ENCODE measurements around the gene TTBK2.
A peak's percentile ranks its signal among the peaks of the same experiment; 100 is the strongest.

Gene TTBK2

GRCh38 chr15:42725331-42725903, 195.2 kb downstream of the TTBK2 start:
- no peak for DNase-seq

DNA sequence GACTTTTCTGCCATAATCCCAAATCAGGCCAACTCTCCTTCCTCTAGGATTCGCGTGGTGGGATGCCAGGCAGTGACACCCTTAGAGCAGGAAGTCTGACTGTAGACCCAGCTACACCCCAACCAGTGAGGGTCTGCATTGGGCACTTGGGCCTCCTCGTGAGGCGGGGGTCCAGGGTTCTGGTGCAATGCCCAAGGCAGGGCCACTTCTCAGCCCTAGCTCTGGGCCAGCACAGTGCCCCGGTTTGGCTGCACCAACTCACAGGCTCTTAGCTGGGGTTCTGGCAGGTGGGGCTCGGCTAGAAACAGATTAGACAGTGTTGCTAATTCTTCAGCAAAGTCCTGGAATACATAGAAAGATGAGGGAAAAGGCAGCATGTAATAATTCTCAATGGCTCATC, 196.3 kb downstream of the TTBK2 start:
- DNase-seq, result no peak

DNA sequence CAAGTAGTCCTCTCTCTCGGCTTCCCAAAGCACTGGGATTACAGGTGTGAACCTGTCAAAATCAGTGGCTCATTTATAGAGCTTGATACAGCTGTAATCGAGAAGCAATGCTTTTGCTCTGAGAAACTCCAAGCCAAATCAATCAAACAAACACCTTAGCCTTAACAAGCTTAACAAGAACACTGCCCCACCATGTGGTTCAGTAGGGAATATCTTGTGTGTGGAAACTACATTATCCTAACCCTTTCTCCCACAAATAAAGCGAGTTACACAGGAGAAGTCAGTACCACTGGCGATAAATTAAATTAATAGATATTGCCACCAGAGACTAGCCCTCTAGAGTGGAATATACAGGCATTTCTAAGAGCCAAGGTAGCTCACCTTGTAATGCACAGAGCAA, 197.5 kb downstream of the TTBK2 start:
- no peak for DNase-seq

GRCh38 chr15:42721916-42722315, 198.7 kb downstream of the TTBK2 start:
- DNase-seq, result no peak

- DNase-seq, result no peak
Observed at GRCh38 chr15:42721016-42721415, 199.6 kb downstream of the TTBK2 start.

GRCh38 chr15:42720071-42720470, 200.5 kb downstream of the TTBK2 start:
- no peak for DNase-seq

DNA sequence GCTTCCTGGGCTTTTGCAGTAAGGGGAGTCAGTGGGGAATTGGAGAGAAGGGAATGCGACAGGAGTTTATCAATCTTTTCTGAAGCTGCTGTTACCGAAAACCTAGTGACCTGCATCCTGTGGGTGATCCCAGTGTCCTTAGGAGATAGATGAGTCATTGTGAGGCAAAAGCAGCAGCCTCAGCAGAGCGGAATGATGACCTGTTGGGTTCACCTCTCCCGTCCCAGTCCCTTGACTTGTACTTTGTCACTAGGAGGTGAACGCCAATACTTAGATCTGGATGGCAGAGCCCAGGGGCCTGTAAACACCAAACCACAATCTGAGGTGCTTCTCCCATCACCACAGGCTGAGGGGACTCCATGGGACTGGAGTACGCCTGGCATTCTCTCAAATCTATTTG, 201.5 kb downstream of the TTBK2 start:
- DNase-seq, result no peak

DNA sequence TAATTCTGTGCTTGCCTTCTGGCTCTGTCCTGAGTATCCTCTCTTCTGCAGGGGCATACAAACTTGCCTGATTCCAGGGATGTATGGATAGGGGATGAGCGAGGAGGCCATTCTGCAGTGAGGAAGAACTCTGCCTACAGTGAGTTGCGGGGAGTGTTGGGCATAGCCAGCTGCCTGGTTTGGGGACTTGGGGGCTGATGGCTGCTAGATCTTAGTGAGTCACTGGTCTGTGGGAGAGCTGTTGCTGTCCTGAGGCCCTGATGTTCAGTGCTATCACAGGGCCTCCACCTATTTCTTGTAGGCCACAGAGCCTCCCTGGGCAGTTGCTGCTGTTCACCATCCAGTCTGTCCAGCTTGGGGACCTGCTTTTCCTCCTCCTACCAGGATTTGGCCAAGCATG, 204.0 kb downstream of the TTBK2 start:
- no peak for DNase-seq

GRCh38 chr15:42716125-42716524, 204.5 kb downstream of the TTBK2 start:
- DNase-seq, result no peak

DNA sequence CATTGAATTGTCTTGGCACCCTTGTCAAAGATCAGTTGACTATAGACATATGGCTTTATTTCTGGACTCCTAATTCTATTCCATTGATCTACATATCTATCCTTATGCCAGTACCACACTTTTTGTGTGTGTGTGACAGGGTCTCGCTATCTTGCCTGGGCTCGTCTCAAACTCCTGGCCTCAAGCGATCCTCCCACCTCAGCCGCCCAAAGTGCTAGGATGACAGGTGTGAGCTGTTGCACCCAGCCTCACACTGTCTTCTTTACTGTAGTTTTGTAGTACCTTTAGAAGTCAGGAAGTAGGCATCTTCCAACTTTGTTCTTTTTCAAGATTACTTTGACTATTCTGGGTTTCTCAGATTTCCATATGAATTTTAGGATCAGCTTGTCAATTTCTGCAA, 208.0 kb downstream of the TTBK2 start:
- no peak for DNase-seq

DNA sequence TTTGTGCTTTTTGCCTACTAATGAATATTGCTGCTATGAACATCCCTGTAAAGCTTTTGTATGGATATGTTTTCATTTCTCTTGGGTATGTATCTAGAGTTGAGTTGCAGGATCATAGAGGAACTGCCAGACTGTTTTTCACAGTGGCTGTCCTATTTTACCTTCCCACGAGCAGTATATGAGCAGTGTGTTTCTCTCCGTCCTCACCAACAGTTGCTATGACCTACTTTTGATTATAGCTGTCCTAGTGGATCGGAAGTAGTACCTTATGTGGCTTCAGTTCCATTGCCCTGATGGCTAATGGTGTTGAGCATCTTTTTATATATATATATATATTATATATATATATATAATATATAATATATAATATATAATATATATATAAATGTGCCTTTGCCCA, 208.8 kb downstream of the TTBK2 start:
- no peak for DNase-seq

DNA sequence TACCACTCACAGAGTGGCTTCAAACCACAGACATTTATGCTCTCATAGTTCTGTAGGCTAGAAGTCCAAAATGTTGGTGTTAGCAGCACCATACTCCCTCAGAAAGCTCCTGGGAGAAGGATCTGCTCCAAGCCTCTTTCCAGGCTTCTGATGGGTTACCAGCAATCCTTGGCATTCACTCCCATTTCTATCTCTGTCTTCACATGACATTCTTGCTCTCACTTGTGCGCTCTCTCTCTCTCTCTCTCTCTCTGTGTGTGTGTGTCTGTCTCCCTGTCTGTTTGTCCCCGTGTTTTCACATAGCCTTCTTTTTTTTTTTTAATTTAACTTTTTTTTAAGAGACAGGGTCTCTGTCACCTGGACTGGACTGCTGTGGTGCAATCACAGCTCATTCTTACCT, 209.9 kb downstream of the TTBK2 start:
- no peak for DNase-seq

GRCh38 chr15:42707873-42708544, 212.6 kb downstream of the TTBK2 start:
- DNase-seq, result no peak

DNA sequence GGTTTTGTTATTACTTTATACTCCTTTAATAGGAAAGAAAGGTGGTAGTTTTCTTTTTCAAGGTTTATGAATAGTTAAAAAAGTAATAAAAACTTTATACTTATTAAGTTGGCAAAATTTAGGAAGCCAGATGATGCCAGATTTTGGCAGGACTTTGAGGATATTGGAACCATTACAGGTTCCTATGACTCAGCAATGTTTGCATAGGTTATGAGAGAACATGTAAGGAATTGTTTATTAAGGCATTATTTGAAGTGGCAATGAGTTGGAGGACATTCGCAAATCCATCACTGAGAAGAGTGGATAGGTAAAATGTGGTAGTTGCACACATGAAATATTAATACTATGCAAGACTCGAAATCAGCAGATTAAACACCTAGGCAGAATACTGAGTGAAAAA, 213.5 kb downstream of the TTBK2 start:
- no peak for DNase-seq

DNA sequence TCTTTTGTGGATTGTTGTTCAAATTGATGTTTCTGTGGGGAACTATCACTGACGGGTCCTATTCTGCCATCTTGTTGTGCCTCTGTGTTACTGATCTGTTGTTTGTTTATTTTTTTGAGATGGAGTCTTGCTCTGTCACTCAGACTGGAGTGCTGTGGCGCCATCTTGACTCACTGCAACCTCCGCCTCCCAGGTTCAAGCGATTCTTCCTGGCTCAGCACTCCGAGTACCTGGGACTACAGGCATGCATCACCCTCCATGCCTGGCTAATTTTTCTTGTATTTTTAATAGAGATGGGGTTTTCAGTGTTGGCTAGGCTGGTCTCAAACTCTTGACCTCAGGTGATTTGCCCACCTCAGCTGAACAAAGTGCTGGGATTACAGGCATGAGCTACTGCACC, 215.2 kb downstream of the TTBK2 start:
- DNase-seq, result no peak

DNA sequence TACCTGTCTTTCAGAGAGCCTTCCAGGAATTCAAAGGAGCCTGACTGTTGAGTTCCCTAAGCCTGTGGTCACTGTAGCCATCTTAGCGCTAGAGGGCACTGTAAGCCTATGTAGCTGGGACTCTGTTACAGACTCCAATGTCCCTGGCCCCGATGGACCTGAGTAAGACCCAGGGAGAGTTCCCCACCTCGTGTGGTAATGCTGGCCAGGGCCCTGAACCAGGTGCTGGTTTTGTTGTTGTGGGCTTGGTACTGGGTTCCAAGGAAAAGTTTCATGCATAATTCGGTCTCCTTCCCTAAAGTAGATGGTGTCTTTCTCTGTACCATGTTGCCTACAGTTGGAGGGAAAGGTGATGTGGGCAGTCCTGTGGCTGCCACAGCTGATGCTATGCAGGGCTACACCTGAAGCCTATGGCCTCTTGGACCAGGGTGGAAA, 216.1 kb downstream of the TTBK2 start:
- peak; percentile 23 for DNase-seq

DNA sequence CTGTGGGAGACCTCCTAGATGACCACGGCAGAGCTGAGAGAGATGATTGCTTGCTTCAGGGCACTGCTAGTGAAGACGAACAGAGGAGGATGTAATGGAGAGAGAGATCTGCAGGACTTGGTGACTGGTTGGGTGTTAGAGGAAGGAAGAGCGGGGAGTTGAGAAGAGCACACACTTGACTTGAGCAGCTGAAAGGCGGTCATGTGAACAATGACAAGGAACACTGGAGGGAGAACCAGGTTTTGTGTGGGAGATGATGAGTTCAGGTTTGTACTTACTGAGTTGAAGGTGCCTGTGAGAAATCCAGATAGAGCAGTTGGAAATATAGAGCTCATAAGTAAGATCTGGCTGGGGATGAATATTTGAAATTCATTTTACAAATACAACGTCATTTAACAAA, 224.0 kb downstream of the TTBK2 start:
- no peak for DNase-seq

GRCh38 chr15:42695527-42696071, 225.0 kb downstream of the TTBK2 start:
- no peak for DNase-seq

GRCh38 chr15:42694398-42694797, 226.2 kb downstream of the TTBK2 start:
- no peak for DNase-seq

DNA sequence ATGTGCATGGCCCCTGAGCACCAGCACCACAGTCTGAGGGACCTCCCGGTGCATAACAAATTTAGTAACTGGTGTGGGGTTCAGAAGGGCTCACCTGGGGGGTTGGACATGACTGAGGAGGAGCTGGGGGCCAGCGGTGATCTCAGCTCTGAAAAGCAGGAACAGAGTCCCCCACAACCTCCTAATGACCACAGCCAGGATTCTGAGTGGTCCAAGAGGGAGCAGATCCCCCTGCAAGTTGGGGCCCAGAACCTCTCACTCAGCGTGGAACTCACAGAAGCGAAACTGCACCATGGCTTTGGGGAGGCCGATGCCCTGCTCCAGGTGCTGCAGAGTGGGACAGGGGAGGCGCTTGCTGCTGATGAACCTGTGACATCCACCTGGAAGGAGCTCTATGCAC, 226.6 kb downstream of the TTBK2 start:
- no peak for DNase-seq

DNA sequence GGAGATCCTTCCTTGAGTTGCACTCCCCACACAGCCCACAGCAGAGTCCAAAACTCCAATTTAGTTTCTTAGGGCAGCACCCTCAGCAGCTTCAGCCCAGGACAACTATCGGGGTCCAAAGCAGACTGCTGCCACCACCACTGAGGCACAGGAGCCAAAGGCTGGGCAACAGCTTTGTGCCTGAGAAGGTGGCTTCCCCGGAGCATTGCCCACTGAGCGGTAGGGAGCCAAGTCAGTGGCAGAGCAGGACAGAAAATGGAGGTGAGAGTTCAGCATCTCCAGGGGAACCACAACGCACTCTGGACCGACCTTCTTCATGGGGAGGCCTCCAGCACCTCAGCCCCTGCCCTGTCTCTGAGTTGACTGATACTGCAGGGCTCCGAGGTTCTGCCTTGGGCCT, 227.1 kb downstream of the TTBK2 start:
- DNase-seq, result no peak

DNA sequence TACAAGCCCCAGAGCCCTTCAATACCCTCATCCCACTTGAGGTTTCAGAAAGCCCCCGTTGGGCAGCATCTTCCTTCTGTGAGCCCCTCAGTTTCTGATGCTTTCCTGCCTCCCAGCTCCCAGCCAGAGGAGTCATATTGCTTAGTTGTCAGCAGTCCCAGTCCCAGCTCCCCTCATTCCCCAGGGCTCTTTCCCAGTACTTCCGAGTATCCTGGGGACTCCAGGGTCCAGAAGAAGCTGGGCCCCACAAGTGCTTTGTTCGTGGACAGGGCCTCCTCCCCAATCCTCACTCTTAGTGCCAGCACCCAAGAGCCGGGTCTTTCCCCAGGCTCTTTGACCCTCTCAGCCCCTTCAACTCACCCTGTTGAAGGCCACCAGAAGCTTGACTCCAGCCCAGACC, 227.6 kb downstream of the TTBK2 start:
- no peak for DNase-seq

DNA sequence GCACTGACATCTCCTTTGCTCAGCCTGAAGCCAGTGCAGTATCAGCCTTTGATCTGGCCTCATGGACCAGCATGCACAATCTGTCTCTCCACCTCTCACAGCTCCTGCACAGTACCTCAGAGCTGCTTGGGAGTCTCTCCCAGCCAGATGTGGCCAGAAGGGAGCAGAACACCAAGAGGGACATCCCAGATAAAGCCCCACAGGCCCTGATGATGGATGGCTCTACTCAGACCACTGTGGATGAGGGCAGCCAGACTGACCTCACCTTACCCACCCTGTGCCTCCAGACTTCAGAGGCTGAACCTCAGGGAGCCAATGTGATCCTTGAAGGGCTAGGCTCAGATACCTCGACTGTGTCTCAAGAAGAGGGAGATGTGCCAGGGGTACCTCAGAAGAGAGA, 228.0 kb downstream of the TTBK2 start:
- DNase-seq, result no peak

DNA sequence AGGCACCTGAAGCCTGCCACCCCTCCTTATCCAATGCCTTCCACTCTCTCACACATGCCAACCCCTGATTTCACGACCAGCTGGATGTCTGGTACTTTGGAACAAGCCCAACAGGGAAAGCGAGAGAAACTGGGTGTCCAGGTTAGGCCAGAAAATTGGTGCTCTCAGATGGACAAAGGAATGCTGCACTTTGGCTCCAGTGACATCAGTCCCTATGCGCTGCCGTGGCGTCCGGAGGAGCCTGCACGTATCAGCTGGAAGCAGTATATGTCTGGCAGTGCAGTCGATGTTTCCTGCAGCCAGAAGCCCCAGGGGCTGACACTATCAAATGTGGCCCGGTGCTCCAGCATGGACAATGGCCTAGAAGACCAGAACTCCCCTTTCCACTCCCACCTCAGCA, 228.8 kb downstream of the TTBK2 start:
- DNase-seq, result no peak

Data from right kidney (tissue), 1 donor.